Ovary (tissue), 3 donors: ENCODE measurements around the gene CDC26.
"Not testable (repeated sequence)": the region's sequence is repeated elsewhere in the genome, so short reads cannot be mapped to it uniquely, and the experiment has no call there.

Experiments
- EP300 ChIP-seq: sonication (generic); formaldehyde crosslinking; IDR thresholded peaks from one replicate; pipeline ENCODE4 v1.6.1; 2017; ENCODE audit warnings: antibody characterized with exemption
- POLR2A ChIP-seq: fragments of 450-650 bp; IDR thresholded peaks from one replicate; pipeline ENCODE4 v1.6.1; 2017; ENCODE audit warnings: antibody characterized with exemption, mild to moderate bottlenecking, moderate library complexity
- TF ChIP-seq, protein P1 (sequence below), 3 donors: fragments of 450-650 bp in 2 of 3; fragments of 200-600 bp in 1 of 3; IDR thresholded peaks; one replicate each; pipeline versions ENCODE4 v1.5.1 to v1.8.0; 2016 to 2022; ENCODE audit warnings: antibody characterized with exemption in 3 of 3, mild to moderate bottlenecking in 1 of 3
- donor health status: DM: no; HTN: no; CAD: no.

DNA sequence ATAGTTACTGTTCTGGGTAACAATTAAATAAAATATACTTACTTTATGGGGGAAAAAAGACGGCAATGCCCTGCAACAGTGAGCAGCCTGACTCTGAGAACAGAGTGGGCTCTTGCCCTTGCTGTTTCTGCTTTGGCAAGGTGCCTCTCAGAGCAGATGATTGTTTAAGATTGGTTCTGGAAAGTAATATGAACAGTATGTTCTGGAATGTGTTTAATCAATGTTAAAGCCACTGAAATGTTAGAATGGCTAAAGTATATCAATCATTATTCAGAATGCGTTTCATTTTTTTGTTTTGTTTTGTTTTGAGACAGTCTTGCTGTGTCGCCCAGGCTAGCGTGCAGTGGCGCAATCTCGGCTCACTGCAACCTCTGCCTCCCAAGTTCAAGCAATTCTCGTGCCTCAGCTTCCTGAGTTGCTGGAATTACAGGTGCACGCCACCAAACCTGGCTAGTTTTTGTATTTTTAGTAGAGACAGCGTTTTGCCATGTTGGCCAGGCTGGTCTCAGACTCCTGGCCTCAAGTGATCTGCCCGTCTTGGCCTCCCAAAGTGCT is 39.6 kb downstream of the CDC26 start:
- TF ChIP-seq, protein P1, sequence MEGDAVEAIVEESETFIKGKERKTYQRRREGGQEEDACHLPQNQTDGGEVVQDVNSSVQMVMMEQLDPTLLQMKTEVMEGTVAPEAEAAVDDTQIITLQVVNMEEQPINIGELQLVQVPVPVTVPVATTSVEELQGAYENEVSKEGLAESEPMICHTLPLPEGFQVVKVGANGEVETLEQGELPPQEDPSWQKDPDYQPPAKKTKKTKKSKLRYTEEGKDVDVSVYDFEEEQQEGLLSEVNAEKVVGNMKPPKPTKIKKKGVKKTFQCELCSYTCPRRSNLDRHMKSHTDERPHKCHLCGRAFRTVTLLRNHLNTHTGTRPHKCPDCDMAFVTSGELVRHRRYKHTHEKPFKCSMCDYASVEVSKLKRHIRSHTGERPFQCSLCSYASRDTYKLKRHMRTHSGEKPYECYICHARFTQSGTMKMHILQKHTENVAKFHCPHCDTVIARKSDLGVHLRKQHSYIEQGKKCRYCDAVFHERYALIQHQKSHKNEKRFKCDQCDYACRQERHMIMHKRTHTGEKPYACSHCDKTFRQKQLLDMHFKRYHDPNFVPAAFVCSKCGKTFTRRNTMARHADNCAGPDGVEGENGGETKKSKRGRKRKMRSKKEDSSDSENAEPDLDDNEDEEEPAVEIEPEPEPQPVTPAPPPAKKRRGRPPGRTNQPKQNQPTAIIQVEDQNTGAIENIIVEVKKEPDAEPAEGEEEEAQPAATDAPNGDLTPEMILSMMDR (IDR thresholded peaks at IDR 0.05), result not testable (repeated sequence)
- not testable (repeated sequence) for TF ChIP-seq POLR2A, EP300
